SK-MEL-5 (cell line): ENCODE data around the gene HRAS. TPM values are rescaled to one million over a fixed set of nuclear protein-coding genes. Genes with fewer than 3 reads are reported as not detected.

ENCODE experiments used
- DNase-seq: peaks from one replicate; pipeline ENCODE4 v3.0.0-alpha.2; 2016; ENCODE audit warnings: low read depth, low spot score
- in situ Hi-C: cut with HindIII; loops from 2 replicates; pipeline ENCODE4 v1.10.0; 2016; ENCODE audit warnings: low sequenced_read_pairs, high pct_unique_total_duplicates, low pct_unique_long_range_greater_than_20kb
- total RNA-seq: library from RNA; depleted of rRNA; stranded (reverse); fragments of >200 nt; shearing (Covaris generic); gene quantifications from 2 replicates; pipeline ENCODE4 v1.2.3, GENCODE V29; 2014

The HRAS gene
- total RNA-seq, 1 experiment from 2014 or later: 48.3 TPM

DNA sequence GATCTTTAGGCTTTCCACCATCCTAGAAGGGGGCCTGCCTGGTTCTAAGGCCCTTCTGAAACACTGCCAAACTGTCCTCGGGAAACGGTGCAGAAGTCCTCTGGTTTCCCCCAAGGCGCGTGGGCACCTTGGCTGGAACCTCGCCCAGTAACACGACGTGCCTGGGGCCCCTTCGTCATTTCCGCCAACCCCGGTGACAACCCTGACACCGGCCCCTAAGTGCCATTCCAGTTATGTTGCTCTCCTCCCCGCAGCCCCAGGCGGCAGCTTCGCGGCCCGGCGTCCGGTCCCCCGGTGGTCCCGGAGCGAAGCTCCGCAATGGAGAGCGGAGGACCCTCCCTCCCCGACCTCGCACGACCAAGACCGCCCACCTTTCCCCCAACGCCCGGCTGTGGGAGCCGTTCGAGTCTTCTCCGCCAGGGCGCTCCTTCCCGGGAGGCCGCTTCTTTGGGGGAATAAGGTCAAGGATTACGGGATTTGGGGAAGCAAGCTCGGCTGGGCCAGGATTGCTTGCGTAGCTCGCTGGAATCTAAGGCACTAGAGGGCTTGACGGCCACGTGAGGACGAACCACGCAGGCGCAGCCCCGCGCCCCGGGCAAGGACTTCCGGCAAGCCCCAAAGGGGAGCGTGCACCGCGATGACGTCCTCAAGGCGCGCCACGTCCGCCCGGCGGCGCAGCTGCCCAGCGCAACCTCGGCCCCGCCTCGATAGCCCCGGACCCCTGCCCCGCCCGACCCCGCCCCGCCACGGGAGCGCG, 29.0 kb downstream of the HRAS start:
- in situ Hi-C loops: no loop called here
- DNase-seq: peak; percentile 95

DNA sequence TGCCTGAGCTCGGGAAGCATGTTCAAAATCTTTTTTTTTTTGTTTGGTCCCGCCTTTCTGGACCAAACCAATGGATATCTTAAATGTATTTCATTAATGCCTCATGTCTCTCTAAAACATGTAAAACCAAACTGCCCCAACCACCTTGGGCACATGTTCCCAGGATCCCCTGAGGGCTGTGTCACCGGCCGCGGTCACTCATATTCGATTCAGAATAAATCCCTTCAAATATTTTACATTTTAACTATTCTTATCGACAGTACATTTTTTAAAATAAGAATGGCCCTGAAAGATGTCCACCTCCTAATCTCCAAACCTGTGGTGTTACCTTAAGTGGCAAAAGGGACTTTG, 30.4 kb downstream of the HRAS start:
- in situ Hi-C loops: no loop called here

DNA sequence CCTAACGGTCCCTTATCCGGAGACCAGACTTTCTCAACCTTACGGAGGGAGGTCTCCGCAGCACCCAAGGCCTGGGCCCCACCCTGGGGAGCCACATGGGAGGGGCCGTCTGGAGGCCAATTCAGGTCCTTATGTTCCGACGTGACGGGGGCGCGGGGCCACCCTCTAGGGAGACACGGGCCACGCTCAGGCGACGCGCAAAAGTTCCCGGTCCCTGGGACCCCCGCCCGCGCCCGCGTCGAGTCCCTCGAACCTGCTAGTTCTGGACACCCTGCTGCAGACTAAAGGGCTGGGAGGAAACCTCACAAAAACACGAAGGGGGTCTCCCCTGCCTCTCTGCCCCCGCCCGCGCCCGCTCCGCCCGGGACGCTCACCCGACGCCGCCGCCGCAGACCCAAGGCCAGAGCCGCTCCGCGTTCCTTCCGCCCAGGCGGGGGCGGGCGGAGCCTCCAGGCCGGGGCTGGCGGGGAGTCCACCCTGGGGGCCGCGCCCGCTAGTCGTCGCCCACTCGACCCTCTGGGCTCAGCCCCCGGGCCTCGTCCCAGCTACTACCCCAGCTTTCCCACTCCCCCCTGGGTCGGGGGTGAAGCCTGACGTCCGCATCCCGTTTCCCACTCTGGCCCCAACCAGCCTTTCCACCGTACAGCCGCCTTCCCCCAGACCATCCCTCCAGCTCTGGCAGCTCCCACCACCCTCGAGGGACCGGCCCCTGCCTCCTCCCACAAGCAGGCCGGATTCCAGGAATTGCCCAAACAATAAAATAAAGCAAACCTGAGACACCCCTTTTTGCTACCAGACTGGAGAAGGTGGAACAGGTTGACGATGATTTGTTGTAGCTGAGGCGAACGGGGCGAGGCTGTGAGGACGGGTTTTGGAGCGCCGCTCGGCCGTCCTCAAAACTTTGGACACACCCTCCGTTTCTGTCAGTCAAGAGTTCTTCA, 31.1 kb downstream of the HRAS start:
- DNase-seq: no peak
- in situ Hi-C loops: no loop called here

More for the DNA sequence above, 30.4 kb downstream of the HRAS start:
- no peak for DNase-seq

DNA sequence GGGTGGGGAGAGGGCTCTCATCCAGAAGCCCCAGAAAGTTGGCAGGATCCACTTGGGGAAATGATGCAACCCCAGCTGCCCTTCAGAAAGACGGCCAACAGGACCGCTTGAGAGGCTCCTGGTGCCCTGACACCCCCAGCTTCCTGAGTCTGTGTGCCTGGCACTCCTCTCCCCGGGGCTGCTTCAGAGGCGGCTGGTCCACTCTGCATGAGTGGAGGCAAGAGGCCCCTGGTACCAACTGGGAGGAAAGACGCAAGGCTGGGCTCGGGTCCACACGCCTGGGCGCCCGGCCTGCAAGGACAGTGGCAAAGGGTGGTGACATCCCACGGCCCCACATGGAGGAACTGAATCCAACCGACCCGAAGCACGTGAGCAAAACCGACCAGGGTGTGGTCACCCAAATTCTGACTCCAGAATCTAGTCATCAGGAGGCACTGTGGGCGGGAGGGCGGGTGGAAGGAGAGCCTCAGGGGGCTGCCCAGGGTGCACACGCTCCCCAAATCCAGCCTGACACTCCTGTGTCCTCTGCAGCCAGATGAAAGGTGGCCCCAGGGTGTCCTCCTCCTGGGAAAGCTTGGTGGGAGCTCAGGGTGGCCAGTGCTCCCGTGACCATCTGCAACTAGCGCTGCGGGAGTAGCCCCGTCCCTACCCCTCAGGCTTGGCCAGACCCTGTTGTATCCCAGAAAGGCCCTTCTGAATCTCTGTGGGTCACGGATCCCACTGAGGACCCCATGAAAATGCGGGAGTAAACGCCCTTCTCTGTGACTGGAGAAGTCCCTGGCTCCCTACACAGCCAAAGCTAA, 32.0 kb downstream of the HRAS start:
- no peak for DNase-seq
- in situ Hi-C loops: no loop called here

DNA sequence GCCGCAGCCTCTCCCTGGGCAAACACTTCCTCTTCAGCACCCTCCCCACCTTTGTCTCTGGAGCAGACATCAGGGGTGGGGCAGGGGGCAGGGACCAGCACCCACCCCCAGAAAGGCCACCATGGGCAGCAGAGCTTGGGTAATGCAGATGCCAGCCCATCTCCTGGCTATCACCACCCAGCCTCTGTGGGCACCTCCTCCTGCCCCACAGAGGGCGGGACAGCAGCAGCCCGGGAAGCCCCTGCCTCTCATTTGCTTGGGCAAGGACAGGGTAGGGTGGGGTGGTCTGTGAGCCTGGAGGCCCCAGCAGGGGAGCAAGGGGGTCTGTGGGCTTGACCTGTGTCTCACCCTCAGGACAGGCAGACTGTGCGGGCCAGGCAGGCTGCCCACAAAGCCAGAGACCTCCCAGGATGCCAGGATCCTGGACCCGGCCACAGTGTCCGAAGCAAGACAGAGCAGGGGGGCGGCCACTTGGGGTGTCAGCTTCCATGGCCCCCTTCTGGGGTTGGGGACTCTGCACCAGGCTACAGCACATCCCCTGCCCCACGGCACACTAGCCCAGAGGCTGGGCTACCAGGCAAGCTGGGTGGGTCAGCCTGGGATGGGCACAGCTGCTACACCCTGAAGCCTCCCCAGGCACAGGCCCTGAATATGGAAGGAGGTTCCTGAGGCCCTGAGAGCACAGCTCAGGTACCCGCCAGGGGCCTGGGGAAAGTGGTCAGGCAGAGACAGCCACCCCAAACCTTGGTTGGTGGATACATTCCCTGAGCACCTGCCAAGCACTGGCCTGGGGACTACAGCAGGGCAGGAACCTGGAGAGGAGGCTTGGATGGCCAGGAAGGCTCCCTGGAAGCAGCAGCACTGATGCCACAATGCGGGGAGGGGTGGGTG, 32.8 kb downstream of the HRAS start:
- in situ Hi-C loops: no loop called here
- DNase-seq: no peak

DNA sequence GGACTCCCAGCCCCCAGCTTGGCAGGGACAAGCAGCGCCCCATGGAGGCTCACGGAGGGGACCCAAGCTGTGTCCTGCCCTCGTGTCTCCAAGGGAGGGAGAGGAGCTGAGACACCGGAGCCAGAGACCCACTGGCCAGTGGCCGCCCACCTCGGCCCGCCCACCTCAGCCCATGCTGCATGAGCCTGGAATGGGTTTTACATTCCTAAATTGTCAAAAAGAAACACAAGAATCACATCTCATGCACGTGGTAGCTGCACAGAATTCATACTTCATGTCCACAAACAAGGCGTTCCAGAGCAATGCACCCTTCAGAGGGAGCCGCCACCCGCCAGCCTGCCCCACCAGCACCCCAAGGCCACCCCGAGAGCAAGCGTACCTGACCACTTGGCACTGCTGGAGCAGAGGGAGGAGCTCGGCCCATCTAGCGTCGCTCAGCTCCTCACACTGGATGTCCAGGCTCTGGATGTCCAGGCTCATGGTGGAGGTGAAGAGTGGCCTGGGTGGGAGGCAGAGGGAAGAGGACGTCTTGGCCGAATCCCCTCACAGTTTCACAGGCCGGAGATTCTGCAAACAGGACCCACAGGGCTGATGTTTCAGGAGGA, 33.6 kb downstream of the HRAS start:
- in situ Hi-C loops: no loop called here
- no peak for DNase-seq

DNA sequence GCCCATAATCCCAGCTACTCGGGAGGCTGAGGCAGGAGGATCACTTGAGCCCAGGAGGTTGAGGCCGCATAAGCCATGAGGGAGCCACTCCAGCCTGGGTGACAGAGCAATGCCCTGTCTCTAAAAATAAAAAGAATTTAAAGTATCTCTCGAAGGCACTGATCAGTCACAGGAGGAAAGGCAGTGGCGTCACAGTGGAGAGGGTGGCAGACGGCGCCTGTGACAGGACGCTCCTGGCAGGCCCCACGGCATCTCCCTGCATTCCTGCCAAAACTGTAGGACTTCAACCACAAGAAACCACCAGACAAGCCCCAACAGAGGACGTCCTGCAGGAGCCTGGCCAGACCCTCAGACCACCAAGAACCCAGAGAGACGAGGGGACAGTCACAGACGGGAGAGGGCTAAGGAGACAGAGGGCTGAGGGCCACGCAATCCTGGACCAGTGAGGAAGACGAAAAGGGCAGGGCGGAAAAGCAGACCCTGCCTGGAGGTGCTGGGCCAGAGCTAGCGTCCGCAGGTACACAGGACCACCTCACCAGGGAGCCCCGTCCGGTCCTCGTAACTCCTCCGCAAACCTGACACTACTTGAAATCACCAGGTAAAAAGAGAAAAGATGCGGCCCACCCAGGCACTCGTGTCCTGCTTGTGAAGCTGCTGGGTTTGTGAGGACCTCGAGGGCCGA, 34.2 kb downstream of the HRAS start:
- DNase-seq: no peak
- in situ Hi-C loops: no loop called here

DNA sequence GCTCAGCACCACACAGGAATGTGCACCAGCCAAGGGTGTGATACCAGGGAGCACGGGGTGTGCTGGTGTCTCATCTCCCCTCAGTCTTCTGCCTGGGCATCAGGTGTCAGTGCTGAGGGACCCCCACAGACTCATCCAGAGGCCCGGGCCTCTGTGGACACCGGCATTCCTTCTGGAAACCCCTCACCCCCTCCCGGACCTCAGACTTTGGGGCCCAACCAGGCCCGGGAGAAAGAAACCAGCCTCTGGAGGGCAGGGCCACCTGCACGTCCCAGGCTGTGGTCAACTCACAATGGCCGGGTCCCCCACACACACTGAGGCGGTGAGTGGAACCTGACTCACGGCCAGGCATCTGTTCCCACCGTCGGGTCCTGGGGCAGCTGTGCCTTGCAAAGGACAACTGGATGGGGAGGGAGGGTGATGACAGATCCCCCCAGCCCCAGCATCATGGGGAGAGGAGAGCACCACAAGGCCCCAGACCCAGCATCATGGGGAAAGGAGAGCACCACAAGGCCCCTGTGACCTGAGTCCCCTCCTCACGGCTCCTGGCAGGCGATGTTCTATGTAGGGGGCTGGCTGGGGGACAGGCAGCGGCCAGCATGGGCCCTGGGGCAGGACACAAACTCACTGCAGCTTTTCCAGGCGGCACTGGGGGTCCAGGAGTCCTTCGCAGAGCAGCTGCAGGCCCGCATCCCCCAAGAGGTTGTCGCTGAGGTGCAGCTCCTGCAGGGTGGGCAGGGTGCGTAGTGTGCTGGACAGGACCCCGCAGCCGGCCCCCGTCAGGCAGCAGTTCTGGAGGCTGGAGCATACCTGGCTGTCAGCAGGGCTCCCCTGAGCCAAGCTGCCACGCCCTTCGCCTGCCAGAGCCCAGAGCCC, 35.9 kb downstream of the HRAS start:
- DNase-seq: no peak
- in situ Hi-C loops: no loop called here

DNA sequence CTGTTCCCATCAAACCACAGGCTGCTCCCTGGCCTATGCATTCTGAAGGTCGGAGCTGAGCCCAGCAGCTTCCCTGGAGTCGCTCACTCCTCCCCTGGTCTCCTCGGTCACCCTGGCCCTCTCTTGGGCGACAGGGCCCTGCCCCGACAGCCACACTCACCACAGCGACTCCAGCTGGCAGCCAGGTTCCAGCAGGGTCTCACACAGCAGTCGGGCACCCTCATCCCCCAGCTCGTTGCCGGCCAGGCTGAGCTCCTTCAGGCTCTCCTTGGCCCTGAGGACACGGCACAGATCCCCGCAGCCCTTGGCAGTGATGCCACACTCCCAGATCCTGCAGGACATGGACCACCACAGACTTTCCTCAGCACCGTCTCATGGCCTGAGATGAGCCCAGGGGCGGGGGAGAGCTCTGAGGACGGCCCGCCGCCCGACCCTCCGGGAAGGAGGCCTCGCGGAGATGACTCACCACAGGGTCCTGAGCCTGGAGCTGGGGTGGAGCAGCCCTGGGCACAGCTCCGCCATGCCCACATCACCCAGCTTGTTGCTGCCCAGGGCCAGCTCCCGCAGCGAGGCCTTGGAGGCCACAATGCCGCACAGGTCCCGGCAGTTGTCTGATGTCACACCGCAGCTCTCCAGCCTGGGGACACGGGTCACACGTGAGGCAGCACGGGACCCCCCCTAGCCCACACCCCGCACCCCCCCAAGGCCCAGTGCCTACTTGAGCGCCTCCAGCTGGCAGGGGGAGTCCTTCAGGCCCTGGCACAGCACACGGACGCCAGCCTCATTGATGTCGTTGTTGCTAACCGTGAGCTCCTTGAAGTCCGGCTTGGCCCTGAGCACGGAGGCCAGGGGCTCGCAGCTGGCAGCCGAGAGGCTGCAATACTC, 36.8 kb downstream of the HRAS start:
- DNase-seq: no peak
- in situ Hi-C loops: no loop called here

DNA sequence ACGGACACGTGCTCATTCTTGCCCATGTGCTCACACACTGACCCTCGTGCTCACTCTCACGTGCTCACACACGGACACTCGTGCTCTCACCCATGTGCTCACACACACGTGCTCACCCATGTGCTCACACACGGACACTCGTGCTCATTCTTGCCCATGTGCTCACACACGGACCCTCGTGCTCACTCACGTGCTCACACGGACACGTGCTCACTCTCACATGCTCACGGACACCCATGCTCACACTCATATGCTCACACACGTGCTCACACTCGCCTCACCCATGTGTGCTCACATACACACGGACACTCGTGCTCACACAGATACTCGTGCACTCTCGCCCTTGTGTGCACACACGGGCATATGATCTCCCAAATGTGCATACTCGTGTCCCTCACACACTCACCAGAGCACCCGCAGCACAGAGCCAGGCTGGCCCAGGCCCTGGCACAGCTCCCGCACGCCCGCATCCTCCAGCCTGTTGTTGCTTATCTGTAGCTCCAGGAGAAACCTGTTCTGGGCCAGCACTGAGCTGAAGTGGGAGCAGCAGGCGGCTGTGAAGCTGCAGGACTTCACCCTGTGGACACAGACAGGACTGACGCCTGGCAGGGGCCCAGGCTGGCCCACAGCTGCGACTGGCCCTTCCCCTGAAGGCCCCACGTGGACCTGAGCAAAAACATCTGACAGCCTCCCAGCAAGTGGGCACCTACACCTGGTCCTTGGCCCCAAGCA, 37.6 kb downstream of the HRAS start:
- in situ Hi-C loops: no loop called here
- DNase-seq: no peak

DNA sequence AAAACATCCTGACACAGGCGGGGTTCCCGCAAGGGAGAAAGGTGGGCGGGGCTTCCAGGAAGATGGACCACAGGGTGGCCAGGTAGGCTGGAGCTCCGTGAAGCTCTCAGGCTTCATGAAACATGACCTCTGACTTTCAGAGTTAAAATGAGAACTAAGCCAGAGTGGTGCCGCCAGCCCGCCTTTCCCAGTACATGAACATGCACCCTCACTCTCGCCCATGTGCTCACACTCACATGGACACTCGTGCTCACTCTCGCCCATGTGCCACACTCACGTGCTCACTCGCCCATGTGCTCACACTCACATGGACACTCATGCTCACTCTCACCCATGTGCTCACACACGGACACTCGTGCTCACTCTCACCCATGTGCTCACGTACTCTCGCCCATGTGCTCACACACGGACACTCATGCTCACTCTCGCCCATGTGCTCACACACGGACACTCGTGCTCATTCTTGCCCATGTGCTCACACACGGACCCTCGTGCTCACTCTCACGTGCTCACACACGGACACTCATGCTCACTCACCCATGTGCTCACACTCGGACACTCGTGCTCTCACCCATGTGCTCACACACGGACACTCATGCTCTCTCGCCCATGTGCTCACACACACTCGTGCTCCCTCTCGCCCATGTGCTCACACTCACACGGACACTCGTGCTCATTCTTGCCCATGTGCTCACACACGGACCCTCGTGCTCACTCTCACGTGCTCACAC, 38.4 kb downstream of the HRAS start:
- DNase-seq: no peak
- in situ Hi-C loops: no loop called here

DNA sequence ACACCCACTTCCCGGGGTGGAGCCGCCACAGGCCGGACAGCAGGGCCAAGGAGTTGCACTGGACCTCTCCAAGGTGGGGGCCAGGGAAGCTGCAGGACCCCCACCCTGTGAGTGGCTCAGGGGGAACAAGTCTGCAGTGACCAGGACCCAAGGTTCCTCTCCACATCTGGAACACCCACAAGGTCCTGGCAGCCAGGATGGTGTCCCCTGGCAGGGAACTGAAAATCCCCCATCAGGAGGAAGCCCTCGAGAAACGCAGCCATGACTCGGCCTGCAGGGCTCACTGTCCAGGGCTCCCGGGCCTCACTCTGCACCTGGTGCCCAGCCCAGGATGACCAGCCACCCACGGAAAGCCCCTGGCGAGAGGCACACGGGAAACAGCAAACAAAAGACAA, 39.8 kb downstream of the HRAS start:
- no peak for DNase-seq

DNA sequence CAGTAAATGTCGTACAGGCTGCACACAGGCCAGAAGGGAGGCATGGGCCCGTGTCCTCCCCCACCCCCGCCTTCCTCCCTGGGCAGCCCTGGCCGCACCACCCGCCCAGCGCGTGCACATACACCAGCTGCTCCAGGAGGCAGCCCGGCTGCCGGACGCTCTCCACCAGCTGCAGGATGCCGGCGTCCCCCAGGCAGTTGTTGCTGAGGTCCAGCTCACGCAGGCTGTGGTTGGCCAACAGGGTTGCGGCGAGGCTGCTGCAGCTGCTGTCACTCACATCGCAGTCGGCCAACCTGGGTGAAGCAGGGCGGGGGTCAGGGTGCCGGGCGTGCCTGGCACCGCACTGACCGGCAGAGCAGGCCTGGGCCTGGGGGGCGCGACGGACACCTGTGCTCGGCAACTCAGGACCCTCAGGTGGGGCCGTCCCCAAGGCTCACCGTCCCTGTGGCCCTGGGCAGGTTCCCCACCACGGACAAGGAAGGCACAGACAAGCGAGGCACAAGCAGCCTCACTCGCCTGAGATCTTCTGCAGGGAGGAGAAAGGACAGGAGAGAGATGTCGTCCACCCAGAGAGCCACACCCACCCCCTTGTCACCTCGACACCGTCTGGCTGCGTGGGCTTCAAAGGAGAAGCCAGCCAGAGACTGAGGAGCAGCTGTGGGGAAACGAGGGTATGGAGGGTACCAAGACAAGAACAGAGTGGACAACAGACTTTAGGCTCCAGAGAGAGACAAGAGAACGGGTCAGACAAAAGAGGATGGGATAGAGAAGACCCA, 40.4 kb downstream of the HRAS start:
- in situ Hi-C loops: no loop called here

More for the DNA sequence above, 39.8 kb downstream of the HRAS start:
- in situ Hi-C loops: no loop called here

More for the DNA sequence above, 40.4 kb downstream of the HRAS start:
- DNase-seq: no peak
